Effector CD8-positive, alpha-beta T cell (primary cell): ENCODE measurements around the gene APBB1.

Source experiments
- DNase-seq: peaks from one replicate; lab custom pipeline; 2025; lab: John Stamatoyannopoulos, UW
- total RNA-seq, 4 experiments: gene quantifications; one replicate each; lab custom pipeline; 2026; lab: John Stamatoyannopoulos, UW

The APBB1 gene
- 56.0 to 93.3 (median 69.6) reads per million in 4 experiments for total RNA-seq

GRCh38 chr11:6419009-6419631, at the start of gene APBB1:
TSS of gene APBB1 (minus strand) at chr11:6419094. CDS start at chr11:6411347, 7,747 bp downstream.
- DNase-seq: peak; percentile 52

- DNase-seq: no peak
Measured at GRCh38 chr11:6459099-6459450, 40.2 kb upstream of the APBB1 start.

GRCh38 chr11:6458352-6459098, 39.6 kb upstream of the APBB1 start:
- no peak for DNase-seq

DNA sequence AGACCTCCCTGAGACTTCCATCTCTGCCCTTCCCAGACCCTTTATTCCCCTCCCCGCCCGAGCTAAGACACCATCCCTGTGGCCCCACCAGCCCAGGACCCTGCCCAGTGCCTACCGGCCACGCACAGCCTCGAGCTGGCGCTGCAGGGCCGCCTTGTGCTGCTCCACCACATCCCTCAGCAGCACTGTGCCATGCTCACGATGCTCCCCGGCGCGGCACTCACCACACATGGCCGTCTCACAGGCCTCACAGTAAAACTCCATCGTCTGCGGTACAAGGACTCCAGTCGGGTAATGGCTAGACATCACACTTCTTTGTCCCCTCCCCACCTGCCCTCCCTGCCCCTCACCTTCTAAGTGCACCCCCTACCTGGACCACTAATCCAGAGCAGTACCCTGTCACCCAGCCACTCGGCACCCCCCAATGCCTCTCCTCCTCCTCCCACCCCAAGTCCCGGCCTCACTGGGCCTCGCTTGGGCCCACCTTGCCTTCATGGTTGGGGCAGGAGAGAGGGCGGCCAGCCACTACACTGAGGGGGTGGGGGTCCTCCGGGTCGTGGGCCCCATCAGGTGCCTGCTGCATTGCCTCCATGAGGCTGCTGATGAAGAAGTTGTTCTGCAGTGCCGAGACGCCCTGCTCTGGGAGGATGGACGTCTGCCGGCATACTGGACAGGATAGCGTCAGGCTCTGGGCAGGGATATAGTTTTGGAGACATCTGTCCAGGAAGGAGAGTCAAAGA, 38.9 kb upstream of the APBB1 start:
- DNase-seq: no peak

- no peak for DNase-seq
Measured at GRCh38 chr11:6456361-6457073, 37.6 kb upstream of the APBB1 start.

DNA sequence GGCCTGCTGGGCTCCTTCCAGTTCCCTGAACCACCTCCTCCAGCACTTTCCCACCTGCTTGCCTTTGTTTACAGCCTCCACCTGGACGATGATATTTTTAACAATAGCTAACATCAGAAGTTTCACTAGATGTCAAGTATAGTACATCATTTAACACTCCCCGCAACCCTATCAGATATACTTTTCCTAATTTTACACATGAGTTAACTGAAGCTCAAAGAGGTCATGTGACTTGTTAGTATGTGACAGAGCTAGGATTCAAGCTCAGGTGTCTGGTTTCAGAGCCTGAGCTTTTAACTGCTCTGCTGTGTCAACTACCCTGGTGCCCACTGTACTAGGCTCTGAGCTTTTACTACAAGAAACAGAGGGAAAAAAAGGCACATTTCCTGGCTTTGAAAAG, 36.2 kb upstream of the APBB1 start:
- no peak for DNase-seq

- no peak for DNase-seq
Measured at GRCh38 chr11:6453152-6453551, 34.3 kb upstream of the APBB1 start.

DNA sequence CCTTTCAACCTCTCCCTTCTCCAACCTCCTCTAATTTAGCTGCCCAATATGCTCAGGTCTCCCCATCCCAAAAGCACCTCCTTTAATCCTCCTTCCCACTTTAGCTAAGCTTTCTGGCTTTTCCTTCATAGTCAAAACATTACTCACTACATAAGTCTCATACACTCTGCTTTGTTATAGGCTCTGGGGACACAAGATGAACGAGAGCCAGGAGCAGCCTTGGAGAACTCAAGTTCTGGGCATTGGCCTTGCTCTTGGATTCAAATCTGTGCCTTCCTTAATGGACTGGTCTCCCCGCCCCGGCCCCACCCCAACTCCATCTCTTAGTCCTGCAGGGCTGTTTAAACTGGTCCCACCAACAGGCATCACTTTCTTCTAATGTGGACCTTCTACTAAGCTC, 33.3 kb upstream of the APBB1 start:
- DNase-seq: no peak

DNA sequence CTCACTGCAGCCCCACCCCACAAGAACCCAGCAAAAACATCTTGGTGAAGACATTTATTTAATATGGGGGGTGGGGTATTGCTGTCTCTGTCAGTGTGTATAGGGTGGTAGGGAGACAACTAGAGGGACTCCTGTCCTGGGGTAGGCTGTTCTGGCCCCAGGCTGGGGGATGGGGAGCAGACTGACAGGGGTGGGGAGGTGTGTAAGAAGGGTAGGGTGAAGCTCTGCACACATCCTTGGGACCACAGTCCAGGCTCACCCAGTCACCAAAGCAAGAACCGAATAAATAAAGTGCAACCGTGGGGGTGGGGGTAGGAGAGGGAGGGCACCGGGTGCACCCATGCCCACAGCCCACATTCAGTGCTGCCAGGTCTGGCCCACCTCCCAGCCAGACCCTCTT, 29.7 kb upstream of the APBB1 start:
- no peak for DNase-seq

- peak; percentile 41 for DNase-seq
Measured at GRCh38 chr11:6443269-6444003, 24.5 kb upstream of the APBB1 start.

DNA sequence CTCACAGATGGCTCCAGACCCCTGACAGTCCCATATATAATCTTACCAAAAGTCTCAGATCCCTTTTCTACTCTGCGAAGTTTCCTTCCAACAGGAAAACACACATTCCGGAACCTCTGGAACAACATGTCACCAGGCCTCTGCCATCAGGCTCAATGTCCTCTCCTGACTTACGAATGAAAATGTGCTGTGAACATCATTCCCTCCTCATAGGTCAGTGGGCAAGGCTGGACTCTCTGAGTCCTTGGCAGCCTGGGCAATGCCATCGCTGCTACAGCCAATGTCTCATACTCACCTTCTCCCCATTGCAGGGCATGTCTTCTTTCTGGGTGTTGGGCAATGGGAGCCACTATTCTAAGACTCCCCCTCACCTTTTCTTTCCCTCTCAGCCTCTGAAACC, 23.5 kb upstream of the APBB1 start:
- DNase-seq: no peak

DNA sequence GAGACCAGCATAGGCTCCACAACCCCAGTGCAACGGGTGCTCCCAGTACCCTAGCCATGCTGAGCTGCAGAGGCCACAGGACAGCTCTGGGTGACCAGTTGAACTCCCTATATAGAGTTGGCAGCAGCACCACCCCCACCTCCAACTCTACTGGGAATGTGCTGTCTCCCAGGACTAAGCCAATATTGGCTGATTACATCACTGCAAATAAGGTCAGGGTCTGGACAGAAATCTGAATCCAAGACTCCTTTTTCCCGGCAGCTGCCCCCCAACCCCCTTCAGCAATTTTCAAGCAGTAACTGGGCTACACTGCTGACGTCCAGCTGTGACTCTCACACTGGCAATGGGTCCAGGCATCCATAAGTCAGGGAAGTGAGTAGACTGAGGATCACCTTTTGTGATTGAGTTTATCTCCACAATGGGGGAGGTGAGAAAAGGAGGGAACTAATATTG, 22.0 kb upstream of the APBB1 start, which contains the start of gene HPX:
Gene HPX, minus strand, starts transcription at position 82 of the 453 bp plus-strand sequence. Its CDS starts 24 bp downstream, at position 58.
- DNase-seq: no peak

DNA sequence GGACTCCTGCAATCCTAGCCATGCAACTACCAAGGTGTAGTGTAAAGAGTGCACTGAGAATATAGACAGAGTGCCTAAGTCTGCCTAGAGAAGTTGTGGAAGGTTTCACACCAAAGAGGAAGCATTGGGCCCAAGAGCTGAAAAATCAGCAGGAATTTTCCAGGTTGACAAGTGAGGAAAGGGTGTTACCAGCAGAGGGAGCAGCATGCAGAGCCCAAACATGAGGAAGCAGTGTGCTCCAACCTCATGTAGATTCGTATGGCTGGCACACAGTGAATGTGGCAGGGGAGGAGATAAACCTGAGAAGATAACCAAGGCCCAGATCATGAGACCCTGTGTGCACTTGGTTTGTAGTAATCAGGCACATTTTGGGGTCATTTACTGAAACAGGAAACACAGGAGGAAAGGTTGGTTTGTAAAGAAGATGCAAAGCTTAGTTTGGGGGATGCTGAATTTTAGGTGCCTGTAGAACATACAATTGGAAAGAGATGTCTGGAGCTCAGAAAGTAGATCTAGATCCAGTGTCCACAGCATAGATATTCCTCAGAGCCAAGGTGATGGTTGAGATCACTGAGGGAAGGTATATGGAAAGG, 20.2 kb upstream of the APBB1 start:
- peak; percentile 15 for DNase-seq

- DNase-seq: no peak
Measured at GRCh38 chr11:6437993-6438392, 19.1 kb upstream of the APBB1 start.

DNA sequence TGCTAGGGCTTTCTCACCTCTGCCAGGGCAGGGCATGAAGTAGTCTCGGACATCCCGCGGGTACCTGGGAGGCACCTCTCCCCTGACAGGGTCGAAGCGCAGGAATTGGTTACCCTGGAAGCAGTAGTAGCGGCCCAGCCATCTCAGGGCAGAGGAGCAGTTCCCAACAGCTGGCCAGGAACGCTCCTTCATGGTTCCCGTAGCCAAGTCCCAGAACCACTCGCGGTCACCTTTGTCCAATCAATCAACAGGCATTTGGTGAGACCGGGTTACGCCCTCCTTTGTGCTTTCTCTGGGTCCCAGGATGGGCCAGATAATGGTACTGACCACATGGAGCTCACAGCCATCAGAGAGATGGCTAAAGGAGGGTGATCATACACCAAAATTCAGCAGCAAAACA, 18.5 kb upstream of the APBB1 start:
- no peak for DNase-seq

DNA sequence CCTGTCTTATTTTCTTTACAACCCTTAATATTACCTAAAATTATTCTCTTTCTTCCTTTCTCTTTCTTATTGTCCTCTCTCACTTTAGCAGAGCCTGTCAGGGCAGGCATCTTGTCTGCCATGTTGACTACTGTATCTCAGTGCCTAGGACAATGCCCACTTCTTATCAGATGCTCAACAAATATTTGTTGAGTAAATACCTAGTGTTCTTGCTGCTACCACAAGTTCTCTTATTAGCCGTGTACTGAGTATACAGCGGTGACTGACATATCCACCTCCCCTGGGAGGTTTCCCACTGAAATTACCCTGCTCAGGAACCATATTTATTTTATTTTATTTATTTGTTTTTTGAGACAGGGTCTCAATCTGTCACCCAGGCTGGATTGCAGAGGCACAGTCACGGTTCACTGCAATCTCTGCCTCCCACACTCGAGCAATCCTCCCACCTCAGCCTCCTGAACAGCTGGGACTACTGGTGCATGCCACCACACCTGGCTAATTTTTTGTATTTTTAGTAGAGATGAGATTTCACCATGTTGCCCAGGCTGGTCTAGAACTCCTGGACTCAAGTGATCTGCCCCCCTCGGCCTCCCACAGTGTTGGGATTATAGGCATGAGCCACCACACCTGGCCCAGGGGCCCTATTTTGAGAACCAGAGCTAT, 15.2 kb upstream of the APBB1 start:
- no peak for DNase-seq

- DNase-seq: no peak
Measured at GRCh38 chr11:6431861-6432260, 13.0 kb upstream of the APBB1 start.

- DNase-seq: no peak
Measured at GRCh38 chr11:6427516-6427915, 8.6 kb upstream of the APBB1 start.

GRCh38 chr11:6420677-6421076, 1.8 kb upstream of the APBB1 start:
- no peak for DNase-seq

DNA sequence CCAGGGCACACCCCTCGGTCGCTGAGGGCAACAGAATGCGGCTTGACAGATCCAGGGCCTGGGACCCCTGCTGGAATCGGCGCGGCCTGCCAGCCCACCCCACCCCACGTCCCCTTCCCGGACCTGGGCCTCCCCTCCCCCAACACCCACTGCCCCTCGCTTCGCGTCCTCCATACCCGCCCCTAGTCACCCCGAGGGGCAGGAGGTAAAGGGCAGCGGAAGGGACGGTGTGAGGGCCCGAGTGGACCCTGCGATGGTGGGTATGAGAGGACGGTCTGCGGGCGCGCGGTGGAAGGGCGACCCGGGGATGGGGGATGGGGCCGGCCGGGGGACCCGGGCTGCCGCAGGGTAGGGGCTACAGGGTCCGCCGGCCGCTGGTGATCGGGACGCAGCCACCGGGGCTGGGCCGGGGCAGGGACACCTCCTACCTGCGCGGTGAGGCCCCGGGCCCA, 311 bp downstream of the APBB1 start:
- no peak for DNase-seq
